ENCODE results near the gene NEURL1.
"Not testable (repeated sequence)": the region's sequence is repeated elsewhere in the genome, so short reads cannot be mapped to it uniquely, and the experiment has no call there.

Gene NEURL1

DNA sequence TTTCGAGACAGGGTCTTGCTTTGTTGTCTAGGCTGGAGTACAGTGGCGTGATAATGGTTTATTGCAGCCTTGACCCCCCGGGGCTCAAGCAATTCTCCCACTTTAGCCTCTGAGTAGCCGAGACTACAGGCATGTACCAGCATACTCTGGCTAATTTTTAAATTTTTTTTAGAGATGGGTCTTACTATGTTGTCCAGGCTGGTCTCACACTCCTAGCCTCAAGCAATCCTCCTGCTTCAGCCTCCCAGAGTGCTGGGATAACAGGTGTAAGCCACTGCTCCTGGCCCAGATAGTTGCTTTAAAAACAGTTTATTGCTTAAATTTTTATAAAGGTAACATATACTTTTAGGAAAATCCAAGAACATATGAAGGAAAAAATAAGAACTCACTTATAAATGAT, 26.3 kb downstream of the NEURL1 start:
- DNase-seq, result no peak

- DNase-seq, result not testable (repeated sequence)
These were observed 28.5 kb downstream of the NEURL1 start for GRCh38 chr10:103522006-103522405.

DNA sequence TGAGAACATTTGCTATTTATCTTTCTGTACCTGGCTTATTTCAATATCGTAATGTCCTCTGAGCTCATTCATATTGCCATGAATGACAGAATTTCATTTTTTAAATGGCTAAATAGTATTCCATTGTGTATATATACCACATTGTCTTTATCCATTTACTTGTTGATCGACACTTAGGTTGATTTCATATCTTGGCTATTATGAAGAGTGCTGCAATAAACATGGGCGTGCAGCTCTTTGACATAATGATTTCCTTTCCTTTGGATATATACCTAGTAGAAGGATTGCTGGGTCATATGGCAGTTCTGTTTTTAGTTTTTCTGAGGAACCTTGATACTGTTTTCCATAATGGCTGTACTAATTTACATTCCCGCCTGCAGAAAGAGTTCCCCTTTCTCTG, 30.2 kb downstream of the NEURL1 start:
- DNase-seq, result no peak

GRCh38 chr10:103525901-103526300, 32.4 kb downstream of the NEURL1 start:
- no peak for DNase-seq

GRCh38 chr10:103527476-103527875, 34.0 kb downstream of the NEURL1 start:
- not testable (repeated sequence) for DNase-seq

DNA sequence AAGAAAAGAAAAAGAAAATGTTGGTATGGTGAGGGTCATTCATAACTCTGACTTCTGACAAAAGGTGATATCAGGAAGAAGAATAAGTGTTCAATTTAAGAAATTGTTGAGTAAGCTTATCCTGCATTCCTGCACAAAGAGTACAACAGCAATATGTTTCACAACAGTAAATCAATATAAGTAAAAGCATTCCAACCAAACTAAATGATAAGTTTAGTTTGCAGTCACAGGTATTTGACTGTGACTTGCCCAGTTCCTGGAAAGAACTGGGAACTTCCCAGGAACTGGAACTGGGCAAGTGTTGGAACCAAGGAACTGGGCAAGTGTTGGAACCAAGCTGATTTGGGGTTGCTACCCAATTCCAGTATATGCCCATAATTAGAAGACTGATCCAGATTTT, 35.0 kb downstream of the NEURL1 start:
- DNase-seq, result no peak

DNA sequence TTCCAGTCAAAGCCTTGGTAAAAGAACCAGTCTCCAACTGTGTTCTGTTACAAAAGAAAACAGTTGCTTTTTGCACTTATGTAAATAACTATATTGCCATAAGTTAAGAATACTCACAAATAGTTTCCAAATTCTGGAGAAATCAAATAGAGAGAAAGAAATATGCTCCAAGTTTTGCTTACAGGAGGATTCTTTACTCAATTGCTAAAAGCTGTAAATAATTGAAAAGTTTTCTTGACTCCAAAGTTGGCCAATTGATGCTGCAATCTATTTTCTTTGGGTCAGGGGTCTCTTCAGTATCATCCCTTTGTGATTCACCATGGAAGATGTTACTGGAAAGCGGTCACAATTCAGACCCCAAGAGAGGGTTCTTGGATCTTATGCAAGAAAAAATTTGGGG, 36.0 kb downstream of the NEURL1 start:
- DNase-seq, result no peak

- no peak for DNase-seq
These were observed 40.3 kb downstream of the NEURL1 start for GRCh38 chr10:103533827-103534226.

DNA sequence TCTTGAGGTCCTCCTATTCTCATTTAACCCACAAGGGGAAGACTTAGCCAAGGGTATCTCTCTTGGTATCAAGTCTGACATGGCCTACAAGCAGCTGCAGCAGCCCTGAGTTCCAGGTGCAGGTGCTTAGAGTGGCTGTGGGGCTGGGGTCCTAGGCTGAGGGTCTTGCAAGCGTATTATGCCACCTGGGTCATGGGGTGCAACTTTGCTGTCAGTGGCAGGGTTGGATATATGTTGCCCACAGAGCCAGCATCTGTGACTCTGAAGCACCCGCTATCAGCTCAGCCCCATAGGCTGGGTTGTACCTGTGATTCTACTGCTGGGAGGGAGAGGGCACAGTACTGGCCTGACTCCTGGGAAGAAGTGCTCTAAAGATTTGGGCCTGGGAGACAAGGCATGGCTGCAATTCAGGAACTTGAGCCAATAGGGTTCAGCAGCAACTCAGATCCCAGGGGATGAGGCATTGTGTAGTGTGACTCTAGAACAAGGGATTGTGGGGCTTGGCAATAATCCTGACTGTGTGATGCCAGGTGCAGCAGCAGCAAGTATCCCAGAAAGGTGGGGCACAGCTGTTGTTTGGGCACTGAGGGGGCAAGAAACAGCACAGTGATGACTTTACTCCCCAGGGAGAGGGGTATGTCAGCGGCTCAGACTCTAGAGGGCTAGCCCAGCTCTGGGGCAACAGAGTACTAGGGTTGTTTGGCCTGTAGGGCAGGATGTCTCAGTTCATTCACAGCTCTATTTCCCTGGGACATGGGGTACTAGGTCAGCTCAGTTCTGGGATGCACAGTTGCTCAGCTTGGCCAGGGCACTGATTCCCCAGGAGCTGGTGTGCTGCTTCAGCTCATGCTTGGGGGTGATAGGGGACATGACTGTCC, 41.4 kb downstream of the NEURL1 start:
- no peak for DNase-seq

- DNase-seq, result no peak
These were observed 42.1 kb downstream of the NEURL1 start for GRCh38 chr10:103535595-103535994.

GRCh38 chr10:103539751-103540150, 46.2 kb downstream of the NEURL1 start:
- no peak for DNase-seq

DNA sequence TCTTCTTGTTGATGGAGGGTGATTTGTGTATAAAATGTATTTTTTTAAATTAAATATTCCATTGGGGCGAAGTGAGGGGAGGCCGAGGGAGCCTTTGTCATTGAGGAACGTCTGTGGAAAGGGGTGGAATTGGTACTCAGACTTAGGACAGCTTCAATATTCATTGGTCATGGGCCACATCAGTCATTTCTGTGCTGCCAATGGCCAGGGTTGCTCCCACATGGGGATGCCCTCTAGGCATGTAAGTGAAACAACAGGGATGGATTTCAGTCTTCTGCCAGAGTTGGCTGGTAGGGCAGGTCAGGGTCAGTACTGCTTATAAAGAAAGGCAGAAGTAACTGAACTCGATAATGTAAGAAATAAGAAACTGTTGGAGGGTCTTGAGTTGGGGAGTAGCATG, 47.2 kb downstream of the NEURL1 start:
- no peak for DNase-seq

GRCh38 chr10:103541616-103542015, 48.1 kb downstream of the NEURL1 start:
- DNase-seq, result no peak

GRCh38 chr10:103542764-103543616, 49.5 kb downstream of the NEURL1 start:
- DNase-seq, result peak; percentile 48

GRCh38 chr10:103543617-103544525, 50.4 kb downstream of the NEURL1 start:
- no peak for DNase-seq

DNA sequence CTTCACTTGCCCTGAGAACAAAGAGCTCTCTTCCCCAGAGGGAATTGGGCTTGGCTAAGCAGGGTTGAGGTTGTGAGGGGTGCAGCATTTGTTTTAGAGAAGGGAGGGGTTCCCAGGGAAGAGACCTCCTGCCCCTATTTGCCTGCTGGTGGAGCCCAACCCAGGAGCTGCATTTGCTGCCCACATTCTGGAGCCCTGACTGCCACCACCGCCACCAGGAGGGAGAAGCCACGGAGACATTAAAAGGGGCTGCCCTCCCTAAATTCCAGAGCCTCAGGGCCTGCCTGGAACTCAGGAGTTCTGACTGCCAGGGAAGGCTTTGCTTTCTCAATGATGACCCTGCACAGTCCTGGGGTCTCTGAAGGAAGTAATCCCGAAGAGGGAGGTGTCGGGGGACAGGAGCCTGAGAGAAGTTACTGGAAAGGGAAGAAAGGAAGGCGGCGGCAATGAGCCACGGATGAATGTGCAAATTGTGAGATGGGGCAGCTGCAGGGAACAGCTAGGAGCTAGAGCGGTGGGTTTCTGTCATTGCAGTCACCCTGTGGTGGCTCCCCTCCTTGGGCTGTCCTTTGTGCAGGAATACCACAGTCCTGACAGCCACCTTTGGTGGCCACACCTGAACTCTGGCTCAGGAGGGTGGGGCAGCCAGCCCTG, 51.3 kb downstream of the NEURL1 start:
- no peak for DNase-seq

DNA sequence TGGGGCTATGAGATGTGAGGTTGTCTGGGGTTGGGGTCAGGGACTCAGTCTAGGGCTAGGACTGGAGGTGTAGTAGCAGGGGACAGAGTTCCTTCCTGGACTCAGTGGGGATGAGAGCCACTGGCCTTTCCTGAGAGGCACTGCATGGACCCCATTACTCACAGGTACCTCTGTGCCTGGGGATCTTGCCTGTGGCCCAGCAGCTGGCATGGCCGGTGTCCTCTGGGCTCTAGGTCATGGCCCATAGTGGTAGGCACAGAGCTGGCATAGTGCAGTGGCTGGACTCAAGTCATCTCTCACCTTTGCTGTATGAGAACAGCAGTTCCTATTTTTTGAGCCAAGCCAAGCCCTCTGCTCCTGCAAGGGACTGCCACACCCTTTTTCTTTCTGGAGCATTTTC, 51.9 kb downstream of the NEURL1 start:
- no peak for DNase-seq

DNA sequence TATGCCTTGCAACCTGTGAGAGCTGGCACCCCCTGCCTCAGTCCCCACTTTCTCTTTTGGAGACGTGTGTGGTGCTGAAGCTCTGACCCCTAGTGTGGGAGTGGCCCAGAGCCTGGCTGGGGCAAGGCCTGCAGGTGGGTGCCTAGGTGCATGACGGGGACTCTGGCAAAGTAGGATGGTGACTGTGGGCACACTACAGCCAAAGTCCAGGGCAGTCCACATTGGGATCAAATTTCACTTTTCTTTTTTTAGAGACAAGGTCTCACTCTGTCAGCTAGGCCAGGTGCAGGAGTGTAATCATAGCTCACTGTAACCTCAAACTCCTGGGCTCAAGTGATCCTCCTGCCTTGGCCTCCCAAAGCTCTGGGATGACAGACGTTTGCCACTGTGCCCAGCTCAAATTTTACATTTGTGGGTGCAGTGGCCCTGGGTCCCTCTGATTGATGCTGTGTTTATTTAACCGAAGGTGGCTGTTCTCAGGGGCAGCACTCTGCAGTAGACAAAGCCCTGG, 52.3 kb downstream of the NEURL1 start:
- no peak for DNase-seq

- no peak for DNase-seq
These were observed 52.9 kb downstream of the NEURL1 start for GRCh38 chr10:103546401-103546800.

DNA sequence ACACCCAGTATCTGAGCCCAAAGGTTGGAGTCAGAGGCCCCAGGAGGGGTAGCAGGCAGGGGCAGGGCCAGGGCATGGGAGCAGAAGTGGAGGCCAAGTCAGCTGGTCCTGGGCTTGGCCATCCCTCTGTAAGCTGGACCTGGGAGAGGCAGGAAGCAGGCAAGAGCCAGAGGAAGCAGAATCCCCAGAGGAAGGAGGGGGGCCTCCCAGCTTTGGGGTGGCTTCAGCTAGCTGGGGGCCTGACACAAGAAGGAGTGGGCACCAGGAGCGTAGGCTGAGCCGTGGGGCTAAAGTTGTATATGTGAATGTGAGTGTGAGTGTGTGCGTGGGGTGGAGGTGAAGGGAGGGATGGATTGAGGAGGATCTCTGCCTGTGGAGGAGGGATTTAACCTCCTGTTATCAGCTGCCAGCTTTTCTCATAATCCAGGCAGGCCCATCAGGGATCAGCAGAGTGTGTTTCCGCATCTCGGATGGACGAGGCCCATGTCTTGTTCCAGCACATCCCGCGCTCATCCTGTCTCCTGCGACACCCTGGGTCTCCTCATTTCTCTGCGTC, 54.0 kb downstream of the NEURL1 start:
- no peak for DNase-seq

DNA sequence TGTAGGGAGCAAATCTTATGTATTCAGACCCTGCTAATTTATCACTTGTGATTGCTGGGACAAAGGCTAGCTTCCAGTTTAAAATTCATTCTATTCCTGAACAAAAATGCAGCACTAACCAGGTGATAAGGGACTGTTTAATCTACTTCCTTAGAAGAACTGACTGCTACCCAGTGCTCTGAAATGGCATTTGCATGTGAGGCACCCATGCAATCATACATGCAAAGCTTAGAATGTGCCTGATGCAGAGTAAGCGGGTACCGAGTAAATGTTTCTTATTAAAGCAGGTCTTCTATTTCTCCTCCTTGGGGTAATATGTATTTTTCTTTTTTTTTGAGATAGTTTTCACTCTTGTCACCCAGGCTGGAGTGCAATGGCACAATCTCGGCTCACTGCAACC, 54.5 kb downstream of the NEURL1 start:
- no peak for DNase-seq
